Tibial nerve (tissue), 4 donors: ENCODE data around the gene PPP4C.

Source experiments
- CTCF ChIP-seq, 5 experiments: fragments of 200-600 bp in 3 of 5; fragments of 450-650 bp in 2 of 5; sonication (generic) in 3 of 5; IDR thresholded peaks; one replicate each; pipeline ENCODE4 v1.5.1; 2016 to 2019; ENCODE audit warnings: antibody characterized with exemption in 5 of 5, mild to moderate bottlenecking in 3 of 5, moderate library complexity in 2 of 5
- EP300 ChIP-seq, 2 donors: sonication (generic); formaldehyde crosslinking; IDR thresholded peaks; one replicate each; pipeline ENCODE4 v1.6.1; 2017; ENCODE audit warnings: antibody characterized with exemption in 2 of 2, mild to moderate bottlenecking in 1 of 2
- POLR2A ChIP-seq, 2 donors: fragments of 450-650 bp; IDR thresholded peaks; one replicate each; pipeline ENCODE4 v1.6.1; 2017; ENCODE audit warnings: antibody characterized with exemption in 2 of 2, mild to moderate bottlenecking in 2 of 2, moderate library complexity in 2 of 2

GRCh38 chr16:30065943-30066760 is 9.6 kb upstream of the PPP4C start:
- no peak for TF ChIP-seq POLR2A (IDR thresholded peaks at IDR 0.05)
- TF ChIP-seq CTCF (IDR thresholded peaks at IDR 0.05): peak in 1 of 5 experiments; percentile 4
- no peak for TF ChIP-seq EP300 (IDR thresholded peaks at IDR 0.05)
